ENCODE data around the gene CLDN1. TPM values are rescaled to one million over a fixed set of nuclear protein-coding genes. Genes with fewer than 3 reads are reported as not detected.
"Not testable (repeated sequence)": the region's sequence is repeated elsewhere in the genome, so short reads cannot be mapped to it uniquely, and the experiment has no call there.

Gene CLDN1
- total RNA-seq, 2 donors from 2014 or later: 1.4 to 11.4 TPM

GRCh38 chr3:190279690-190280089 lies 42.6 kb downstream of the CLDN1 start:
- no peak overlapping the region for H3K27ac Mint-ChIP-seq
- no peaks in the 10 kb centered on the region for H3K36me3 Mint-ChIP-seq
- peaks cover 0 to 8% of the 10 kb centered on the region in 2 donors for H3K9me3 Mint-ChIP-seq
- ATAC-seq: no peak
- no peak for DNase-seq (ENCODE audit: low spot score in 2 of 2)

GRCh38 chr3:190272747-190273146 lies 49.5 kb downstream of the CLDN1 start:
- ATAC-seq: no peak

GRCh38 chr3:190269101-190269500 lies 53.1 kb downstream of the CLDN1 start:
- ATAC-seq (no peak), DNase-seq (ENCODE audit: low spot score in 2 of 2) (no peak)
- H3K36me3 Mint-ChIP-seq: peaks cover 0 to 4% of the 10 kb centered on the region in 2 donors
- peaks cover 5 to 9% of the 10 kb centered on the region in 2 donors for H3K9me3 Mint-ChIP-seq
- no peak overlapping the region for H3K27ac Mint-ChIP-seq

More at GRCh38 chr3:190272747-190273146, 49.5 kb downstream of the CLDN1 start:
- peaks cover 7 to 9% of the 10 kb centered on the region in 2 donors for H3K9me3 Mint-ChIP-seq
- no peak overlapping the region for H3K27ac Mint-ChIP-seq
- H3K36me3 Mint-ChIP-seq: peaks cover 0 to 4% of the 10 kb centered on the region in 2 donors
- DNase-seq (ENCODE audit: low spot score in 2 of 2): no peak

GRCh38 chr3:190267464-190267863 lies 54.8 kb downstream of the CLDN1 start:
- H3K36me3 Mint-ChIP-seq; H3K27ac Mint-ChIP-seq; ATAC-seq; H3K9me3 Mint-ChIP-seq; DNase-seq (ENCODE audit: low spot score in 2 of 2): not testable (repeated sequence)

GRCh38 chr3:190266913-190267290 lies 55.3 kb downstream of the CLDN1 start:
- H3K9me3 Mint-ChIP-seq: peaks cover 5 to 9% of the 10 kb centered on the region in 2 donors
- DNase-seq (ENCODE audit: low spot score in 2 of 2) (no peak), ATAC-seq (no peak)
- H3K36me3 Mint-ChIP-seq: peaks cover 0 to 4% of the 10 kb centered on the region in 2 donors
- no peak overlapping the region for H3K27ac Mint-ChIP-seq

GRCh38 chr3:190266265-190266912 lies 55.9 kb downstream of the CLDN1 start:
- Mint-ChIP-seq H3K27ac (no peak overlapping the region), H3K9me3 (peaks cover 5 to 9% of the 10 kb centered on the region in 2 donors), H3K36me3 (peaks cover 0 to 4% of the 10 kb centered on the region in 2 donors)
- ATAC-seq: no peak
- no peak for DNase-seq (ENCODE audit: low spot score in 2 of 2)

GRCh38 chr3:190265796-190266195 lies 56.5 kb downstream of the CLDN1 start:
- Mint-ChIP-seq H3K9me3 (peaks cover 5 to 9% of the 10 kb centered on the region in 2 donors), H3K36me3 (peaks cover 0 to 4% of the 10 kb centered on the region in 2 donors), H3K27ac (no peak overlapping the region)
- no peak for DNase-seq (ENCODE audit: low spot score in 2 of 2)
- ATAC-seq: no peak

- no peak for ATAC-seq
- DNase-seq (ENCODE audit: low spot score in 2 of 2): no peak
These were observed 57.1 kb downstream of the CLDN1 start for GRCh38 chr3:190265126-190265525.

GRCh38 chr3:190261740-190262139 lies 60.5 kb downstream of the CLDN1 start:
- no peak overlapping the region for H3K27ac Mint-ChIP-seq
- ATAC-seq (no peak), DNase-seq (ENCODE audit: low spot score in 2 of 2) (no peak)
- no peaks in the 10 kb centered on the region for H3K36me3 Mint-ChIP-seq
- no peaks in the 10 kb centered on the region for H3K9me3 Mint-ChIP-seq

More at GRCh38 chr3:190265126-190265525, 57.1 kb downstream of the CLDN1 start:
- Mint-ChIP-seq H3K36me3 (peaks cover 0 to 4% of the 10 kb centered on the region in 2 donors), H3K9me3 (peaks cover 5 to 9% of the 10 kb centered on the region in 2 donors), H3K27ac (no peak overlapping the region)

- no peaks in the 10 kb centered on the region for H3K9me3 Mint-ChIP-seq
- DNase-seq (ENCODE audit: low spot score in 2 of 2): no peak
- H3K27ac Mint-ChIP-seq: no peak overlapping the region
- no peaks in the 10 kb centered on the region for H3K36me3 Mint-ChIP-seq
- no peak for ATAC-seq
These were observed 61.2 kb downstream of the CLDN1 start for GRCh38 chr3:190261015-190261414.

- no peaks in the 10 kb centered on the region for H3K9me3 Mint-ChIP-seq
- no peak overlapping the region for H3K27ac Mint-ChIP-seq
- no peaks in the 10 kb centered on the region for H3K36me3 Mint-ChIP-seq
- DNase-seq (ENCODE audit: low spot score in 2 of 2): no peak
- ATAC-seq: no peak
These were observed 61.9 kb downstream of the CLDN1 start for GRCh38 chr3:190260301-190260700.

- H3K36me3 Mint-ChIP-seq: no peaks in the 10 kb centered on the region
- H3K9me3 Mint-ChIP-seq: no peaks in the 10 kb centered on the region
- no peak overlapping the region for H3K27ac Mint-ChIP-seq
- ATAC-seq: no peak
- DNase-seq (ENCODE audit: low spot score in 2 of 2): no peak
These were observed 63.6 kb downstream of the CLDN1 start for GRCh38 chr3:190258634-190259033.

Other genes starting within 250 kb of the CLDN1 start
- not detected for gene P3H2, start 201.5 kb downstream of the CLDN1 start, total RNA-seq
- gene CLDN16, start 65.7 kb upstream of the CLDN1 start, total RNA-seq: not detected
- not detected for gene TMEM207, start 127.5 kb upstream of the CLDN1 start, total RNA-seq
- gene IL1RAP, start 191.6 kb upstream of the CLDN1 start, total RNA-seq: 10 to 100 TPM; 13.6 to 24.4 TPM